Tongue (tissue), 2 donors: ENCODE results near the gene KLHDC4. TPM values are rescaled to one million over a fixed set of nuclear protein-coding genes. Genes with fewer than 3 reads are reported as not detected.
"Not testable (repeated sequence)": the region's sequence is repeated elsewhere in the genome, so short reads cannot be mapped to it uniquely, and the experiment has no call there.

Experiments used
- DNase-seq: peaks from one replicate; pipeline ENCODE4 v3.0.0-alpha.2; 2015
- total RNA-seq: library from RNA; depleted of rRNA; stranded (reverse); fragments of >200 nt; gene quantifications from one replicate; pipeline ENCODE4 v1.2.3, GENCODE V29; 2014

Gene KLHDC4
- 14.7 TPM for total RNA-seq

DNA sequence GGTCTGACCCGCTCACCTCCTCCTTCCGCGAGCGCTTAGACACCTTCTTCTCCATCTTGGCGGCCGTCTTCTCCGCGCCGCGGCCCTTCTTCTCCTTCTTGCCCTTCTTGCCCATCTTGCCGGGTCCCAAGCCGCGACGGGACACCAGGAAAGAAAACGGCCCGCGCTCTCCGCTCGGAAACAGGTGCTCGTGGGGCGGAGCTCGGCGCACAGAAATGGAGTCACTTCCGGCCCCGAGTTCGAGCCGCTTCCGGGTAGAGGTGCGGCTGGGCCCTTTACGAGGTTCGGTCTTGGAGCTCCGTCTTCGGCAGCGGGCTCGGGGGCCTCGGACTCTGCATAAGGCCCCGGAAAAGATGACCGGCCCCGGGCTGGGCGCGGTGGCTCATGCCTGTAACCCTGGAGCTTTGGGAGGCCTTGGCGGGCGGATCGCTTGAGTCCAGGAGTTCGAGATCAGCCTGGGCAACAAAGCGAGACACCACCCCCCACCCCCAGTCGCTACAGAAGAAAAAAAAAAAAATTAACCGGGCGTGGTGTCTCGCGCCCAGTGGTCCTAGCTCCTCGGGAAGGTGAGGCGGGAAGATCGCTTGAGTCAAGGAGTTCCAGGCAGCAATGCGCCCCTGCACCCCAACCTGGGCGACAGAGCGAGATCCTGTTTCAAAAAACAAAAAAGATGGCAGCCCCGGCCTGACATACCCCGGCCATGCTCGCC lies at the start of gene KLHDC4:
TSS of gene KLHDC4 (minus strand) at position 211 of the 709 bp plus-strand sequence. CDS start at position 115, 96 bp downstream.
- DNase-seq, result peak; percentile 96

GRCh38 chr16:87815567-87815966 lies 49.8 kb upstream of the KLHDC4 start:
- DNase-seq, result no peak

DNA sequence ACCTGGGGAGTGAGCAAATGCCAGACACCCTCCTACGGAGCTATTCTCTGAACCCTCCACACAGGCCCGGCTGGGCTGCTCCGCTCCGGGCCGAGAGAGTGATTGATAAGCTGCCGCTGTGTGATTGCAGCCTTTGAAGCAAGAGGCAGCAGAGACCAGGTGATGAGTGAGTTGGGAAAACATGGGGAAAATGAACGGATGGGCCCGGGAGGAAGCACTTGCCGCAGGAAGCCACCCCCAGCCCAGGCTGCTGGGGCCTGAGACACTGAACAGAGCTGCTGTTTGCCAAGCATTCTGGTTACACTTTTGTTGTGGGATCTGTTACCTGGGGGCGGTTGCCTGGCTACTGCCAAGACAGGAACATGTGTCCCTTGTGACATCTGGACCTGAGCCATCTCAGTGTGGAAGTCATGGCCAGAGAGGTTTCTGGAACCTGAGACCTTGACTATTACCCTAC lies 46.4 kb upstream of the KLHDC4 start:
- no peak for DNase-seq

DNA sequence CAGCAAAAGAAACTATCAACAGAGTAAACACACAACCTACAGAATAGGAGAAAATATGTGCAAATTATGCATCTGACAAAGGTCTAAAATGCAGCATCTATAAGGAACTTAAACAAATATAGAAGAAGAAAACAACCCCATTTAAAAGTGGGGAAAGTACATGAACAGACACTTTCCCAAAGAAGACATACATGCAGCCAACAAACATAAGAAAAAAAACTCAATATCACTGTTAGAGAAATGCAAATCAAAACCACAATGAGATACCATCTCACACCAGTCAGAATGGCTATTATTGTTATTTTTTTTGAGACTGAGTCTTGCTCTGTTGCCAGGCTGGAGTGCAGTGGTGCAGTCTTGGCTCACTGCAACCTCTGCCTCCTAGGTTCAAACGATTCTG lies 45.7 kb upstream of the KLHDC4 start:
- not testable (repeated sequence) for DNase-seq

DNA sequence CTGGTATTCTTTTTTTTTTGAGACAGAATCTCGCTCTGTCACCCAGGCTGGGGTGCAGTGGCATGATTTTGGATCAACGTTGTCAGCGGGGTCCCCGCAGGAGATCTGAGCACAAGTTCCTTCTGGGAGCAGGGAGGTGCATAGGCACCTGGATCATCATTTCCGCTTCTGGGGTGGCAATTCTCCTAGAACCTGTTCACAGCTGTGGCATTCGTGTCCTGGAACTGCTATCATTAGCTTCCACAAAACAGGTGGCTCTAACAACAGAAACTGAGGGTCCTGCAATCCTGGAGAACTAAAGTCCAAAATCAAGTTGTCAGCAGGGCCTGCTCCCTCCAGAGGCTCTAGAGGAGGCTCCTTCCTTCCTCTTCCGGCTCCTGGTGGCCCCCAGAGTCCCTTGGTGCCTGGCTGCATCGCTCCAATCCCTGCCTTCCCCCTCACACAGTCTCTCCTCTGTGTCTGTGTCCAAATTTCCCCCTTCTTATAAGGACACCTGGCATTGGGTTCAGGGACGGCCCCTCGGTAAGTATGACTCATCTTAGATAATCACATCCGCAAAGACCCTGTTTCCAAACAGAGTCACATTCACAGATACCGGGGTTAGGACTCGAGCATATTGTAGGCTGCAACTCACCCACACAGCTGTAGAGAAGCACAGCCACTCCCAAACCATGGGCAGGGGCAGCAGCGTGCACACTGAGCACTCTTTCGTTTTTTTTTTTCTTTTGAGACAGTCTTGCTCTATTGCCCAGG lies 43.5 kb upstream of the KLHDC4 start:
- no peak for DNase-seq

DNA sequence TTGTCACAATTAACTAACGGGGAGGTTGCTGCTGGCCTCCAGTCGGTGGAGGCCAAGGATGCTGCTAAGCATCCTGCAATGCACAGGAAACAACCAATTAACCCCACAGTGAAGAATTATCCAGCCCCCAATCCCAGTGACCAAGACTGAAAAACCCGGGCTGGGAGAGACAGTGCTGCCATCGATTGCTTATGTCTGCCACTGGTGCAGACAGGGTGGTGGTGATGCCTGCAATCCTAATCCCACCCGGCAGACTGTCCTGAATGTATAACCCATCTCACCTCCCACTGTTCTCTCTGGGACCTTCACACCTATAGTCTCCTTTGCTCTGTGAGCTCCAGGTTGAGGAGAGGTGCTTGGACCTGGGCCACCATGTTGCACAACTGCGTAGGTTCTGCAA lies 42.3 kb upstream of the KLHDC4 start:
- no peak for DNase-seq

- peak; percentile 82 for DNase-seq
Measured at GRCh38 chr16:87806641-87807546, 41.1 kb upstream of the KLHDC4 start.

DNA sequence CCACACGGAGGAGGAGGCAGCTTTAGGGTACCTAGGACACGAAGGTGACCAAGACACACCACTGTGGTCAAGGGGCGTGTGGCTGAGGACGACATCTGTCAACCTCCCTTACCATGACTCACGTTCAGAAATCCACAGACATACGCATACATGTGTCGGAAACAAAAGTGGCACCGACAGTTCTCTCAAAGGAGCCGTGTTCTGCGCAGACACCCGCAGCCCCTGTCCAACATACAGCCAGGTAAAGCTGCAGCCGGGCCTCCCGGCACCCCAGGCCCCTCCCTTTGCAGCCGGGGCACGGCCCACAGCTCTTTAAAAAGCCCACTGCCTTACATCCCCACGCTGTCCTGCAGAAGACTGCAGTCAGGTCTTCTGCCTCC lies 40.5 kb upstream of the KLHDC4 start:
- no peak for DNase-seq

DNA sequence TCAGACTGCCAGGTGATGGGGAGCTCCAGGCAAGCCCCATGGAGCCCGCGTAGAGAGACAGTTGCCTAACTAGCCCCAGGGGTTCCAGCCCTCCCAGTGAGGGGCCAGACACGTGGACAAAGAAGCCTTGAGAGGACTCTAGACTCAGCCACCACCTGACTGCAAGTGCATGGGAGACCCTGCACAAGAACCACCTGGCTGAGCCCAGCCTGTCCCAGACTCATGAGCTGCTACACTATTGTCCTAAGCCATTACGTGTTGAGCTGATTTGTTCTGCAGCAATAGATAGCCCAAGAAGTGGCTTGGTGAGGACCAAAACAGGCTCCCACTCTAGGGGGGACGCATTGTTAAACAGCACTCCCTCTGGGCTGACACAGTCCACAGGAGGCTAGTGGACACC lies 37.6 kb upstream of the KLHDC4 start:
- no peak for DNase-seq

DNA sequence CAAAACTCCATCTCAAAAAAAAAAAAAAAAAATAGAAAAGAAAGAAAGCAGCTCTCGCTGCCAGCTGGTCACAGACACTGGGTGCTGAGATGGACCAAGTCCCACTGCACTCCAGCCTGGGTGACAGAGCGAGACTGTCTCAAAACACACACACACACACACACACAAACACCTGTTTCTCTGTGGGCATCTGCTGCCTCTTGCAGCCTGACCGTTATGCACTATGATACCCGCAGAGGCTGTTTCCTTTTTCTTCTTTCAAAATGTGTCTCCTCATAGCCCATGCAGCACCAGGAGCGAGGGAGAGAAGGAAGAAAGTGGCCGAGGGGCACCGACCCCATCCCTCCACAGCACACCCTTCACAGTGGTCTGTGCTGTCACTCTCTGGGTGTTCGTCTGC lies 36.9 kb upstream of the KLHDC4 start:
- no peak for DNase-seq

DNA sequence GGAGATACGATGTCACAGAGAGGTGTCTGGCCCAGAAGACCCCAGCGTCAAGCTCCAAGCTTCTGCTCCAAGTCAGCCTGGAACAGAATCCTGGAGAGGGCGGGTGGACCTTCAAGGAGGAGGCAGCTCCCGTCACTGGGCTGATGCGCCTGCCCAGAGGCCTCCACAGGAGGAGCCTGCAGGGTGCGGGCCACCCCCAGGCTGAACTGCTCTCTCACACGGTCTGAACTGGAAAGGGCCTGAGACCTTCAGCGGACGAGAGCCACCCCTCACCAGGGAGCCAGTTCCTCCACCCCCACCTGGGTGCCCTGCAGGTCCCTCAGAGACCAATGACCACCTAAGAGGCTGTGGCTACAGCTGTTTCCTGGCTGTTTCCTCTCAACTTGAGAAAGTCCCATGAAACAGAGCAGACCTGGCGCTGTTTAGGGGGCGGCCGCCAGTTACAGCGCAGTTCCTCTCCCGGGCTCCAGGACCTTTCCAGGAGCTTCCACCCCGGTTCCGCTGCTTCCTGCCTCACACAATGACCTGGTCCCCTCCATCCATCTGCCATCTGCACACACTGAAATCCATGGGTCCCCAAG lies 36.0 kb upstream of the KLHDC4 start:
- no peak for DNase-seq

DNA sequence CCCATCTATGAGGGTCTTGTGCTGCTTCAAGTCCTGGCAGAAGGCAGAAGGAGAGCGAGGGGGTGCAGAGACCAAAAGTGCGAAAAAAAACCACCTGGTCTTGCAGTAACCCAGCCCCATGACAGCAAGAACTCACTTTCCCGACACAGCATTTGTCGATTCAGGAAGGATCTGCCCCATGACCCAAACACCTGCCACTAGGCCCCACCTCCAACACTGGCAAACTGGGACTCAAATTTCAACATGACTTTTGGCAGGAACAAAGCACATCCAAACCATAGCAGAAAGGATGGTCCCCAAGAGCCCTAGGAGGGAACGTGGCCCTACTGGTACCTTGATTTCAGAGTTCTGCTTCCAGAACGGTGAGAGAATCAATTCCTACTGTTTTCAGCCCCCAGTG lies 34.7 kb upstream of the KLHDC4 start:
- DNase-seq, result no peak

DNA sequence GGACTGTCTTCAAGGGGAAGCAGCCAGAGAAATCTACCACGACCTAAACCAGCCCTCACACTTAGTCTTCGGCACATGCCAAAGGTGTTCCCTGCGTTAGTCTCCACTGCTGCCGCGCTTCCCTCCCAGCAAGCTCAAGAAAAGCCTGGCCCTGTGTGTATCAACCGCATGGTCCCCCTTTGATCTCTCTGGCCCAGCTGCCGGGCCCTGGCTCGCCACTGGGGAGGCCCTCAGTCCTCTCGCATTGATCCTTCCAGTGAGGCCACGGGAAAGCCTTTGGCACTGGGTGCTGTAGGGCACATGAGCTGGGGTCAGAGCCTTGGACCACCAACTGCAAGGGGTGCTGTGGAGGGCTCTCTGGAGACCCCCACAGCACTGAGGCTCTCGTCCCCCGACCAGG lies 29.6 kb upstream of the KLHDC4 start:
- no peak for DNase-seq

GRCh38 chr16:87794485-87795078 lies 28.8 kb upstream of the KLHDC4 start:
- no peak for DNase-seq

- no peak for DNase-seq
Measured at GRCh38 chr16:87792205-87792565, 26.4 kb upstream of the KLHDC4 start.

- DNase-seq, result peak; percentile 40
Measured at GRCh38 chr16:87791295-87792204, 25.8 kb upstream of the KLHDC4 start.

DNA sequence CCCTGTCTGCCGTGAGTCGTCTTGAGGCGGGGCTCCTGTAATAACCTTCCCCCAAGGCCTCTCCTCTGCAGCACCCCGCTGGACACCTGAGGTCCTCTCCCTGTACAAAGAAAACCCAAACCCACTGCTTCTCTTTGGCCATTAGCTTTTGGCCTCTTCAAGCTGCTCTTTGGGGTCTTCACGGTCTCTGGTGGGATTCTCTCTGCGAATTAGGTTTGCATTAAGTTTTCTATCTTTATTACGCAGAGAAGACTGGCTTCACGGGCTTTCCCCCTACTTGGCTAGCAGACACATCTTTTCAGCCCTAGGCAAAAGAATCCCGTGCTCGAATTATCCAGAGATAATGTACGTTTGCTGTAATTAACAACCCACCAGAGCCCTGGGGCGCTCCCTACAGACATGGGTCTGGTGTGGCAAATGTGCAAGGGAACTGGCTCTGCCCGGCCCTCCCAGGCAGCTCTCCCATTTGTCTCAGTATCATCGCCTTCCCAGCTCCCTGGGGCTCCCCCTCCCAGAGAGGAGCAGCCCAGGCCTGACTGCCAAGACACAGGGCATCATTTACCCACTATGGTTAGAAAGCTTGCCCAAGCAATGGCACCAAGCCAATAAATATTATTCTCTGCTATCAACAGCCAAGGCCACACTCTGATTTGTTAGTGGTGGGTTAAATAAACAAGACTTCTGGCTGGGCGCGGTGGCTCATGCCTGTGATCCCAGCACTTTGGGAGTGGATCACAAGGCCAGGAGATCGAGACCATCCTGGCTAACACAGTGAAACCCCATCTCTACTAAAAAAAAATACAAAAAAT lies 24.7 kb upstream of the KLHDC4 start:
- peak; percentile 78 for DNase-seq

DNA sequence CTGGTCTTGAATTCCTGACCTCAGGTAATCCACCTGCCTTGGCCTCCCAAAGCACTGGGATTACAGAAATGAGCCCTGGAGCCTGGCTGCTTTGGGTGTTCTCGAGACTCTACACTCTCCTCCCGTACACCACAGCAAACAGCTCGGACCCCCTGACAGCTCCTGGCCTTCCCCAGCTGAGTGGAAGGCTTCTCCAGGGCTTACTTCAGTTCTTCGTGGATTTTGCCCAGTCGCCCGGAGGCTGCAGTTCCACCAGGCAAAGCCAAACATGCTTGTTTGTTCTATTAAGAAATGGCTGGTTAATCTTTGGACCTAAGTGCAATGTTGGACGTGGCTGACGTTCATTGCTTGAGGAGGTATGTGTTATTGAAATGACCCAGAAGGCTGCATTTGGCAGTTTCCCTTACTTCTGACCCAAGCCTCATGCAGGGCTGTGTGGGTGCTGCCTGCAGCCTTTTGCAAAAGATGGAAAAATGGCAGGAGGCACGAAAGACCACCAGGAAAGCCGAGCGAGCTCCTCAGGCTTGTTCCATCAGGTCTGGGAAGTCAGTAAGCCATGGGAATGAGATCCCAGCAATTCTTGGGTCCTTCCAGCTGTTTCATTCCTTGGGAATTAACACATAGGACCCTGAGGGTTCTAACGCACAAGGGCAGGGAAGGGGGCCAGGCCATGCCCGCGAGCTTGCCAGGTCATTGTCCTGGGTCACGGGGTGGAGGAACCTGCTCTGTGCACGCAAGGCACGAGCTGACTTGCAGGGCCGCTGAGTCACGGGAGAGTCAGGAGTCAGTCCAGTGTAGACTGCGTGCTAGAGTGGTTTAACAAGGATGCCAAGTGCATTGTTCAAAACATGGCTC lies 23.9 kb upstream of the KLHDC4 start:
- no peak for DNase-seq
